ENCODE results near the gene KYAT1. TPM values are rescaled to one million over a fixed set of nuclear protein-coding genes. Genes with fewer than 3 reads are reported as not detected.
A peak's percentile ranks its signal among the peaks of the same experiment; 100 is the strongest.

KYAT1 gene
- total and polyA plus RNA-seq, 11 donors: 9.5 to 16.7 (median 12.6) TPM

- TF ChIP-seq POLR2A (IDR thresholded peaks at IDR 0.05): no peak
- TF ChIP-seq CTCF (IDR thresholded peaks at IDR 0.05): no peak
- Histone ChIP-seq H3K4me1 (peaks cover 4 to 65% (median 42%) of the 10 kb centered on the region in 12 donors), H3K27ac (peak overlapping the region in 11 of 12 donors; percentile 57 to 79 (median 71)), H3K4me3 (no peak overlapping the region), H3K9me3 (no peaks in the 10 kb centered on the region), H3K27me3 (no peaks in the 10 kb centered on the region), H3K36me3 (peaks cover 0 to 29% (median 20%) of the 10 kb centered on the region in 9 donors)
- intact Hi-C loops (cut with DNase I): no loop called here
- no peak for DNase-seq
- WGBS, 4 donors: 88 to 95% (median 90%) methylated on average over 5 to 7 of the region's 7 CpGs
- no peak for ATAC-seq
Observed at GRCh38 chr9:128901379-128901778, 19.6 kb upstream of the KYAT1 start.

- TF ChIP-seq POLR2A (IDR thresholded peaks at IDR 0.05) (peak in 1 of 2 donors; percentile 28), CTCF (IDR thresholded peaks at IDR 0.05) (no peak)
- DNase-seq (no peak), ATAC-seq (peak in 3 of 4 donors; percentile 59 to 74 (median 61))
- H3K27ac ChIP-seq: peak overlapping the region; percentile 33 to 77 (median 59)
- WGBS, 4 donors: 50 to 58% (median 55%) methylated on average over 8 of the region's 8 CpGs
- intact Hi-C loops (cut with DNase I): no loop called here
- H3K9me3 ChIP-seq: no peaks in the 10 kb centered on the region
- peaks cover 4 to 67% (median 41%) of the 10 kb centered on the region in 12 donors for H3K4me1 ChIP-seq
- no peaks in the 10 kb centered on the region for H3K27me3 ChIP-seq
- no peak overlapping the region for H3K4me3 ChIP-seq
- H3K36me3 ChIP-seq: peaks cover 0 to 42% (median 34%) of the 10 kb centered on the region in 9 donors
Observed at GRCh38 chr9:128899566-128900322, 18.0 kb upstream of the KYAT1 start.

GRCh38 chr9:128898845-128899565, 17.3 kb upstream of the KYAT1 start:
- H3K4me1 ChIP-seq: peaks cover 4 to 64% (median 41%) of the 10 kb centered on the region in 12 donors
- TF ChIP-seq CTCF (IDR thresholded peaks at IDR 0.05): no peak
- TF ChIP-seq POLR2A (IDR thresholded peaks at IDR 0.05): no peak
- no peak for ATAC-seq
- H3K4me3 ChIP-seq: no peak overlapping the region
- no peaks in the 10 kb centered on the region for H3K27me3 ChIP-seq
- H3K36me3 ChIP-seq: peaks cover 0 to 50% (median 40%) of the 10 kb centered on the region in 9 donors
- no peak for DNase-seq
- WGBS, 4 donors: 73 to 79% (median 76%) methylated on average over 15 to 18 of the region's 18 CpGs
- peak overlapping the region; percentile 33 to 77 (median 58) for H3K27ac ChIP-seq
- intact Hi-C loops (cut with DNase I): no loop called here
- H3K9me3 ChIP-seq: no peaks in the 10 kb centered on the region

- DNase-seq (no peak), ATAC-seq (no peak)
- no peak overlapping the region for H3K4me3 ChIP-seq
- H3K4me1 ChIP-seq: peaks cover 4 to 63% (median 42%) of the 10 kb centered on the region in 12 donors
- H3K9me3 ChIP-seq: no peaks in the 10 kb centered on the region
- 79 to 85% (median 84%) methylated on average over 4 to 5 of the region's 5 CpGs for WGBS, 4 donors
- no peaks in the 10 kb centered on the region for H3K27me3 ChIP-seq
- H3K27ac ChIP-seq: peak overlapping the region in 11 of 12 donors; percentile 33 to 77 (median 63)
- peaks cover 0 to 56% (median 44%) of the 10 kb centered on the region in 9 donors for H3K36me3 ChIP-seq
- intact Hi-C loops (cut with DNase I): no loop called here
- no peak for TF ChIP-seq CTCF (IDR thresholded peaks at IDR 0.05)
- no peak for TF ChIP-seq POLR2A (IDR thresholded peaks at IDR 0.05)
Observed at GRCh38 chr9:128898382-128898781, 16.6 kb upstream of the KYAT1 start.
